Tongue (tissue), 2 donors: ENCODE data around the gene MAPK12. TPM values are rescaled to one million over a fixed set of nuclear protein-coding genes. Genes with fewer than 3 reads are reported as not detected.

Experiments
- DNase-seq: peaks from one replicate; pipeline ENCODE4 v3.0.0-alpha.2; 2015
- total RNA-seq: library from RNA; depleted of rRNA; stranded (reverse); fragments of >200 nt; gene quantifications from one replicate; pipeline ENCODE4 v1.2.3, GENCODE V29; 2014

The MAPK12 gene
- total RNA-seq, 1 donor from 2014 or later, result 29.4 TPM

DNA sequence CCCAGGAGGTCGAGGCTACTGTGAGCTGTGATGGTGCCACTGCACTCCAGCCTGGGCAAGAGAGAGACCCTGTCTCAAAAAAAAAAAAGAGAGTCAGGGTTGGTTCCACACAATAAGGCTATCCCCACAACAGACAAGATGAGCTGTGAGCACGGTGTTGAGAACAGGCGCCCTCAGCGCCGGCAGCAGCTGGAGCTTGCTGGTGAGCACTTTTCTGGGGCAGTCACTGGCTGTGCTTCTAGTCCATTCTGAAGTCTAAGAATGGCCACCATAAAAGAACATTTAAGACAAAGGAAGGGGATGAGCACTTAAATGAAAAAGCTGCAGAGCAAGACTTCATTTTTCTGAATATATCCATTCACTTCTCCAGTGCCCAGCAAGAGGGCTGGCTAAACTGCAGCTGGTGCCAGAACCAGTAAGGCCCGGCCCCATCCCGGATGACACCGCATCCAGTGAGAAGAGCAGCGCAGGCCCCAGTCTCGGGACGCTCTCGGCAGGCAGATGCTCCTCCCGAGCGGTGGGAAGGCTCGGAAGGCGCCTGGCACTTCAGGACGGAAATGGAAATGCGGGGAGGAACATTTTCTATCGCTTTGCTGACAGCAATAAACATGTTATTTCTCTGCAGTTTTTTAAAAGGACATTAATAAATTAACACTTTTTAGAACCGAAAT lies 28.9 kb downstream of the MAPK12 start:
- no peak for DNase-seq

- DNase-seq, result no peak
These were observed 32.1 kb downstream of the MAPK12 start for GRCh38 chr22:50229370-50229769.

- no peak for DNase-seq
These were observed 33.1 kb downstream of the MAPK12 start for GRCh38 chr22:50228366-50228765.

DNA sequence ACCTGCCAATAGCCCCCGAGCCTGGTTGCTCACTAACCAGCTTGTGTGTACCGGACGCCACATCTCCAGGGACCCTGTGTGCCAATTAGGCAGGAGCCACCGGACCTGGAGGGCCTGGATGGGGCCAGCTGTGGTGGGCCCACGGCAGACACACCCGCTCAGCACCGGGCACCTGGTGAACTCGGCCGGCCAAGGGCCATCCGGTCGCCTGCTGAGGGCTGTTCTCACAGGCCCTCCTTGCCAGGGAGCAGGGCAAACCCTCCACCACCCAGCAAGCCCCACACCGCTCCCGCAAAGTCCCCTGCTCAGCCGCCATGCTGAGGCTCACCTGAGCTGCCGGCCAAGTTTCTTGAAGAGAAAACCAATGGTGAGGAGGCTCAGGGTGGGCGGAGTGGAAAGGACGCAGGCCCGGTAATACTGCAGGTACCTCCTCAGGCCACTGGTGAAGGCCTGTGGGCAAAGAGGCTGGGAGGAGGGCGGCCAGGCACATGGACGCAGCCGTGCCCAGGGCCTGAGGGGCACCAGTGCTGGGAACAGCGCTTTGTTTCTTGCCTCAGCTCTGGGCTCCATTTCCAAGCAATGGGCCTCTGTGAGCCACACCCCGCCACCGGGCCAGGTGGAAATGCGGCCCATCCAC lies 33.8 kb downstream of the MAPK12 start:
- DNase-seq, result no peak

DNA sequence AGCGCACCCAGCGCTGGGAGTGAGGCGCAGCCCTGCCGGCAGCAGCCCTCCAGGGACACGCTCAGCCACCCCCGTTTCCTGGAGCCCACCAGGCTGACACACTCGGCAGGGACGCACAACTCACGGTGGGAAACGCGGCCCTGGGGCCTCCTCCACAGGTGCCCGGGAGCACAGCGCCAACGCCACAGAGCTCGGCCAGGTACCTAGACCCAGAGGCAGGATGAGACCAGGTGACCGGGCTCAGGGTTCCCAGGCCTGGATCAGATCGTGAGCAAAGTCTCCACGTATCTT lies 34.7 kb downstream of the MAPK12 start:
- DNase-seq, result no peak

DNA sequence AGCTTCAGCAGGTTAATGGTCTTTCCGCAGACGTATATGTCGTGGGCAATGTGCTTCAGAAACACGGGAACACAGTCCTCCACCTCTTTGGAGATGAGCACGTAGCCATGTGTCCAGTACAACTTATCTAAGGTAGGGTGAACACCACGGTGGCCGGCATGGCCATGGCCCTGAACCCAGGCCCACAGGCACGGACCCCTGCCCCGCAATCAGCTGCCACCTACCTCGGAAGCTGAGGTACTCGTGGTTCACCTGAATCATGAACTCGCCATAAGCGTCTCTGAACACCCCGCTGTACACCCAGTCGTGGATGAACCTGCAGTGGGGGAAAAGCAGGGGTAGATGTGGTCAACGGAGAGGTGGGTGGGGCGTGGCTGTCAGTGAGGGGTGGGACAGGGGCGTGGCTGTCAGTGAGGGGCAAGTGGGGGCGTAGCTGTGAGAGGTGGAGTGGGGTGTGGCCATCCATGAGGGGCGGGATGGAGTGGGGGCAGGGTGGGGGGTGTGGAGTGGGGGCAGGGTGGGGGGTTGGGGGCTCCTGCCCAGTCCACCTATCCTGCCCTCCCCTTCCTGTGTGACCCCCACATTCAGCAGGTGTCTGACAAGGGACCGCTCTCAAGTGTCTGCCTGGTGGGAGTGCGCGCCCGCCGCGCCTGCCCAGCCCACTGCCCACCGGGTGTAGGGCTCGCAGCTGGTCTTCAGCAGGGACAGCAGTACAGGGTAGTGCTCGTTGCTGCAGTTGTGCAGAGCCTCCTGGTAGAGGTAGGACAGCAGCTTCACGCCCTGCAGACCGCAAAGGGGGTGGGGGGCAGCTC lies 35.2 kb downstream of the MAPK12 start:
- no peak for DNase-seq

GRCh38 chr22:50225200-50225969 lies 36.1 kb downstream of the MAPK12 start:
- DNase-seq, result peak; percentile 25

- no peak for DNase-seq
These were observed 37.4 kb downstream of the MAPK12 start for GRCh38 chr22:50224071-50224470.

- no peak for DNase-seq
These were observed 39.0 kb downstream of the MAPK12 start for GRCh38 chr22:50222508-50222907.

- no peak for DNase-seq
These were observed 39.8 kb downstream of the MAPK12 start for GRCh38 chr22:50221410-50222300.

- no peak for DNase-seq
These were observed 40.7 kb downstream of the MAPK12 start for GRCh38 chr22:50220603-50221409.

DNA sequence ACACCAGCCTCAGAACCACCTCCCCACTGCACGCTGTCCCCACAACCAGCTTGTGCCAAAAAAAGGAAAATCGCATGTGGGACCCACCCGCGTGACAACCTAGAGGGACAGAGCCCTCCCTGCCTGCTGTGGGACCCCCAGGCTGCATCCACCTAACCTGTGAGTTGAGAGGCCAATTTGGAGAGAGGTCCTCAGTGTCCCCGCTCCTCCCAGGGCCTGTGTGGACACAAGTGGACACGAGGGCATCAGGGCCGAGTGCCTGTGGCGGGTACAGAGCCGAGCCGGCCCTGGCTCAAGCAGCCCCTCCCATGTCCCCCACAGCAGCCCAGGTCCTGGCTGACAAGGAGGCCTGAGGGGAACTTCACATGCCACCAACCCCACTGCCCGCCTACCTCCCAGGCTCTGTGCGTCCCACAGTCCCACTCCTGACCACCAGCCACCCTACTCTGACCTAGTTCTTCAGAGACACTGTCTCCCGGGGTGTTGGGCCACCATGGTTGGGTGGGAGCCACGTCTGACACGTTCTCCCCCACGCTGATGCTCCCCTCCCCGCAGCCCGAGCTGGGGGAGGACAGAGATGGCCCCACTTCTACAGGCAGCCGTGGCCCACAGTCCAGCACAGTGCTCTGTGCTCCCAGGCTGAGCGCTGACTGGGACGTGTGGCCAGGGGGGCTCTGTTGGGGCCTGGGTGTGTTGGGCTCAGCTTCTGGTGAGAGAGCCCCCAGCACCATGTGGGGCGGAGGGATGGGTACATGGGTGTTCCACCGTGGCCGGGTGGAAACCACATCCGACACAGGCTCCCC lies 41.5 kb downstream of the MAPK12 start:
- no peak for DNase-seq

GRCh38 chr22:50218996-50219727 lies 42.3 kb downstream of the MAPK12 start:
- DNase-seq, result peak; percentile 88

DNA sequence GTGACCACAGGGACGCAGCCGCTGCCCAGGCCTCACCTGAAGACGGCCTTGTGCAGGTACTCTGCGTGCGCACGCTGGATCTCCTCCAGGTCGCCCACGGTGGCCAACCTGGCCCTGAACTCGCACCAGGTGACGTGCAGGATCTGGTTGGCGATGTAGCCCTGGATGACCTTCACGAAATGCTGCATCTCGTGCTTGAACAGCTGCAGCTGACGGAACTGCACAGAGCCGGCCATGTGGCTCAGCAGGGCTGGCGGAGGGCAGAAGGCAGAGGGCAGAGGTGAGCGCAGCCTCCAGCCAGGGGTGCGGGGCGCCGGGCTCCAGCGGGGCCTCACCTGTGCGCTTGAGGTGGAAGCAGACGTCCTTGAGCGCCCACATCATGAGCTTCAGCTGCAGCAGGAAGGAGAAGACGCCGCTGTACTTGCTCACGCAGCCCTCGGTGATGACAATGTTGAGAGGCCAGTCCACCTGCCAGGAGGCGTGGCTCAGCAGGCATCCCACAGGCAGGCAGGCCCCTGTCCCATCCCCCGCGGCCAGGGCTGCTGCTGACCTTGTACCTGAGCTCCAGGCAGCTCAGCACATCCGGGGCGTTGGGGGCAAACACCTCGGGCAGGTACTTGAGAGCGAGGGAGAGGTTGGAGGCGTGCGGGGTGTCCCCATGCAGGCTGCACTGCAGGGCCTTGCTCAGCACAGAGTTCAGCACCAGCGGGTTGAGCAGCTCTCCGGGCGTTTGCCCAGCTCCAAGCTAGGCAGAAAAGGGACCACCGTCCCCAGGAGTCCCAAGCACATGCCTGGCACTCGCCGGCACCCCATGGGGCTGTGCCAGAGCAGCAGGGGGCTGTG lies 43.1 kb downstream of the MAPK12 start:
- no peak for DNase-seq

- no peak for DNase-seq
These were observed 43.8 kb downstream of the MAPK12 start for GRCh38 chr22:50217543-50218152.

DNA sequence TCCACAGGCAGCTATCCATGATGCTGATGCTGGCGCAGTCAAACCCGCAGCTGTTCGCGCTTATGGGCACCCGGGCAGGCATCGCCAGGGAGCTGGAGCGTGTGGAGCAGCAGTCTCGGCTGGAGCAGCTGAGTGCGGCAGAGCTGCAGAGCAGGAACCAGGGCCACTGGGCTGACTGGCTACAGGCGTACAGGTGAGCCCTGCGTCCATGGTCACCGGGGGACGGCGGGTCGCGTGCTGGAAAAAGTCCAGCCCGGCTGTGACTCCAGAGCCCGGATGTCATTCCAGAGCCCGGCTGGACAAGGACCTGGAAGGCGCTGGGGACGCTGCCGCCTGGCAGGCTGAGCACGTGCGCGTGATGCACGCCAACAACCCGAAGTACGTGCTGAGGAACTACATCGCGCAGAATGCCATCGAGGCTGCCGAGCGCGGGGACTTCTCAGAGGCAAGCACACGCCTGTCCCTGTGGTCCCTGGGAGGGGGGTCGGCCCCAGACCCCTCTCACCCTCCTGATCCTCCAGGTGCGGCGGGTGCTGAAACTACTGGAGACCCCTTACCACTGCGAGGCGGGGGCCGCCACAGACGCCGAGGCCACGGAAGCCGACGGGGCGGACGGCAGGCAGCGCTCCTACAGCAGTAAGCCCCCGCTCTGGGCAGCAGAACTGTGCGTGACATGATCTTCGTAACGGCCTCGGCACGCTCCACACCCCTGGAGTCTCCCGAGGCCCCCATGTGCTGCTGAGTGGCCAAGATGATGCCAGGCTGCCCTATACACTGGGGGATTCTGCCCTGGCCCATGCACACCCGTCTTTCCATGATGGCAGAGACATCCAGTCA lies 44.6 kb downstream of the MAPK12 start:
- DNase-seq, result no peak
